GM04503 (cell line): ENCODE results near the gene MAGEA3.
"Not testable (repeated sequence)": the region's sequence is repeated elsewhere in the genome, so short reads cannot be mapped to it uniquely, and the experiment has no call there.

ENCODE experiments used
- DNase-seq: peaks from one replicate; pipeline ENCODE4 v3.0.0-alpha.2; 2012; ENCODE audit warnings: low read depth

MAGEA3 gene

GRCh38 chrX:152735860-152736511 lies 37.4 kb downstream of the MAGEA3 start:
- no peak for DNase-seq

GRCh38 chrX:152736528-152736927 lies 37.9 kb downstream of the MAGEA3 start:
- DNase-seq: not testable (repeated sequence)

DNA sequence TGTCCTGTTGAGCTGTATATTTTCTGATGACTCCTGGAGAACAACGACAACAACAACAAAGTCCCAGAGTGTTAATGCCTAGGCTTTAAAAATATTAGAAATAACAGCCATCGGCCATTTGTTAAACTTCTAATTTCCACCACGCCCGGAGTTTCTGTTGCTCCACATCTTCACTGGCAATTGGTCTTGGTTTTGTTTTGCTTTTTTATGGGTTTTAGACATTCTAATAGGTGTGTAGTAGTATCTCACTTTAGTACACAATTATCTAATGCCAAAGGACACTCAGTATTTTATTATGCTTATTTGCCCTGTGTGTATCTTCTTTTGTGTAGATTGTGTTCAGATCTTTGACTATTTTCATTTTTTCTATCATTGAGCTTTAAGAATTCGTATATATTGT lies 40.0 kb downstream of the MAGEA3 start:
- no peak for DNase-seq
